HG03469 (cell line): ENCODE measurements around the gene ALKBH6.

Source experiments
- ATAC-seq: cut with Tn5 transposase; IDR thresholded peaks from one replicate; pipeline ENCODE4 v1.9.1; 2021; ENCODE audit warnings: mild to moderate bottlenecking, moderate library complexity, moderate number of reproducible peaks; ENCODE audit not compliant: unreplicated experiment

ALKBH6 gene

GRCh38 chr19:36031308-36031707 is 17.3 kb upstream of the ALKBH6 start:
- ATAC-seq = no peak

- ATAC-seq = no peak
These were observed 16.5 kb upstream of the ALKBH6 start for GRCh38 chr19:36030264-36031148.

- no peak for ATAC-seq
These were observed 14.5 kb upstream of the ALKBH6 start for GRCh38 chr19:36028313-36029041.

- no peak for ATAC-seq
These were observed 13.7 kb upstream of the ALKBH6 start for GRCh38 chr19:36027696-36028095.

GRCh38 chr19:36026091-36026876 is 12.3 kb upstream of the ALKBH6 start:
- no peak for ATAC-seq

- ATAC-seq = no peak
These were observed 11.5 kb upstream of the ALKBH6 start for GRCh38 chr19:36025541-36025940.

GRCh38 chr19:36023432-36023831 is 9.4 kb upstream of the ALKBH6 start:
- no peak for ATAC-seq

GRCh38 chr19:36019061-36019670 is 5.2 kb upstream of the ALKBH6 start:
- ATAC-seq = no peak

- no peak for ATAC-seq
These were observed 567 bp downstream of the ALKBH6 start for GRCh38 chr19:36013280-36014011.

GRCh38 chr19:36010402-36010801 is 3.6 kb downstream of the ALKBH6 start:
- no peak for ATAC-seq

- ATAC-seq = no peak
These were observed 4.2 kb downstream of the ALKBH6 start for GRCh38 chr19:36009633-36010379.

GRCh38 chr19:36009220-36009619 is 4.8 kb downstream of the ALKBH6 start:
- no peak for ATAC-seq

GRCh38 chr19:36008336-36008978 is 5.6 kb downstream of the ALKBH6 start, which contains the start of gene SYNE4:
SYNE4 (minus strand) TSS chr19:36008813; CDS start chr19:36008681, 132 bp downstream.
- ATAC-seq = no peak

- no peak for ATAC-seq
These were observed 7.1 kb downstream of the ALKBH6 start for GRCh38 chr19:36006955-36007354.

- no peak for ATAC-seq
These were observed 10.7 kb downstream of the ALKBH6 start for GRCh38 chr19:36003284-36003683.

GRCh38 chr19:36001605-36002004 is 12.4 kb downstream of the ALKBH6 start:
- ATAC-seq = no peak

GRCh38 chr19:35996777-35997176 is 17.2 kb downstream of the ALKBH6 start:
- ATAC-seq = no peak

GRCh38 chr19:35995048-35995993 is 18.7 kb downstream of the ALKBH6 start, which contains the start of gene SDHAF1:
SDHAF1 (plus strand) TSS chr19:35995188; CDS start chr19:35995275, 87 bp downstream.
- ATAC-seq = peak; percentile 61
